Caco-2 (cell line): ENCODE measurements around the gene SLC16A10. TPM values are rescaled to one million over a fixed set of nuclear protein-coding genes. Genes with fewer than 3 reads are reported as not detected.

Experiments
- BruUV-seq: library from RNA; stranded (reverse); fragments of 400-500 nt; replicated peaks from 2 replicates; lab custom pipeline; 2021; lab: Mats Ljungman, UMichigan
- CTCF ChIA-PET: fragments of 300-600 bp; sonication (Branson Sonifier 250); formaldehyde crosslinking; loops from one replicate; lab custom pipeline; 2022; ENCODE audit warnings: antibody characterized with exemption; lab: Charles Lee
- POLR2A ChIA-PET: fragments of 300-600 bp; sonication (Branson Sonifier 250); formaldehyde crosslinking; loops from one replicate; lab custom pipeline; 2022; ENCODE audit warnings: antibody characterized with exemption; lab: Charles Lee
- DNase-seq, 2 experiments: peaks; one replicate each; pipeline versions ENCODE4 v3.0.0 to v3.0.0-alpha.2; 2020 to 2022
- H3K27me3 ChIP-seq: replicated peaks from 2 replicates; pipeline ENCODE4 v1.6.0; 2011; ENCODE audit warnings: low read length; ENCODE audit not compliant: control insufficient read depth, insufficient read depth
- H3K36me3 ChIP-seq: 2 replicates; pipeline ENCODE4 v1.5.1; 2011; ENCODE audit warnings: low read length; ENCODE audit not compliant: control insufficient read depth, insufficient read depth
- H3K4me1 ChIP-seq: fragments of 250-450 bp; sonication (Bioruptor Pico); 2 replicates; pipeline ENCODE4 v1.5.1; 2020; ENCODE audit warnings: mild to moderate bottlenecking
- H3K4me3 ChIP-seq: 2 replicates; pipeline ENCODE4 v1.5.1; 2011; ENCODE audit warnings: low read depth, mild to moderate bottlenecking, control low read depth, low read length
- H3K9me3 ChIP-seq: fragments of 250-450 bp; sonication (Bioruptor Pico); 2 replicates; pipeline ENCODE4 v1.5.1; 2020; ENCODE audit warnings: mild to moderate bottlenecking, moderate library complexity
- H3K27ac Mint-ChIP-seq: one replicate; pipeline ENCODE4 v1.8.0; 2022; ENCODE audit warnings: mixed read lengths; ENCODE audit not compliant: unreplicated experiment
- H3K27me3 Mint-ChIP-seq: one replicate; pipeline ENCODE4 v1.8.0; 2022; ENCODE audit warnings: mixed read lengths; ENCODE audit not compliant: insufficient read depth, unreplicated experiment
- H3K36me3 Mint-ChIP-seq: one replicate; pipeline ENCODE4 v1.8.0; 2022; ENCODE audit warnings: mild to moderate bottlenecking, mixed read lengths; ENCODE audit not compliant: insufficient read depth, unreplicated experiment
- H3K4me1 Mint-ChIP-seq: one replicate; pipeline ENCODE4 v1.8.0; 2022; ENCODE audit warnings: low read depth, mixed read lengths; ENCODE audit not compliant: unreplicated experiment
- H3K4me3 Mint-ChIP-seq: one replicate; pipeline ENCODE4 v1.8.0; 2022; ENCODE audit warnings: mild to moderate bottlenecking, moderate library complexity, mixed read lengths; ENCODE audit not compliant: unreplicated experiment
- H3K9me3 Mint-ChIP-seq: one replicate; pipeline ENCODE4 v1.8.0; 2022; ENCODE audit warnings: mixed read lengths; ENCODE audit not compliant: unreplicated experiment
- intact Hi-C: fragments of 100-400 bp; cut with micrococcal nuclease; formaldehyde crosslinking; loops from one replicate; pipeline ENCODE4 v1.10.0; 2022; ENCODE audit not compliant: unreplicated experiment
- total RNA-seq: library from RNA; stranded (reverse); gene quantifications from 2 replicates; pipeline ENCODE4 v1.2.3, GENCODE V29; 2022
- TF ChIP-seq, protein P1 (sequence below), 2 experiments: fragments of 200-600 bp in 1 of 2; IDR thresholded peaks; 1 replicate in 1 of 2; 2 replicates in 1 of 2; pipeline versions ENCODE4 v1.5.1 to v1.8.0; 2011 to 2022; ENCODE audit warnings: antibody characterized with exemption in 1 of 2, control low read depth in 1 of 2, inconsistent platforms in 1 of 2, low read depth in 1 of 2, low read length in 1 of 2, mild to moderate bottlenecking in 1 of 2, moderate library complexity in 1 of 2; ENCODE audit not compliant: insufficient read depth in 1 of 2, severe bottlenecking in 1 of 2, unreplicated experiment in 1 of 2

Gene SLC16A10
- total RNA-seq, 1 experiment from 2014 or later: 14.2 TPM

DNA sequence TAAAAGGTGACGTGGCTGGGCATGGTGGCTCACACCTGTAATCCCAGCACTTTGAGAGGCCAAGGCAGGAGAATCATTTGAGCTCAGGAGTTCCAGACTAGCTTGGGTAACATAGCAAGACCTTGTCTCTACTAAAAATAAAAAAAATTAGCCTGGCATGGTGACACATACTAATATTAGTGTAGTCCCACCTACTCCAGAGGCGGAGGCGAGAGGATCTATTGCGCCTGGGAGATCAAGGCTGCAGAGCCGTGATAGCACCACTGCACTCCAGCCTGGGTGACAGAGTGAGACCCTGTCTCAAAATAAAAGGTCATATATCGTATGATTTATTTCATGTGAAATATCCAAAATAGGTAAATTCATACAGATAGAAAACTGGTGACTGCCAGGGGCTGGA is 132.5 kb downstream of the SLC16A10 start:
- POLR2A ChIA-PET: no interaction called here
- Histone ChIP-seq H3K9me3 (no peaks in the 10 kb centered on the region), H3K4me1 (no peaks in the 10 kb centered on the region), H3K27me3 (no peaks in the 10 kb centered on the region), H3K4me3 (no peak overlapping the region), H3K36me3 (no peaks in the 10 kb centered on the region)
- H3K27ac Mint-ChIP-seq: no peak overlapping the region
- H3K36me3 Mint-ChIP-seq: no peaks in the 10 kb centered on the region
- no peak overlapping the region for H3K4me3 Mint-ChIP-seq
- intact Hi-C loops: no loop called here
- BruUV-seq: no TSS peak
- CTCF ChIA-PET: no interaction called here
- H3K9me3 Mint-ChIP-seq: no peaks in the 10 kb centered on the region
- TF ChIP-seq, protein P1, sequence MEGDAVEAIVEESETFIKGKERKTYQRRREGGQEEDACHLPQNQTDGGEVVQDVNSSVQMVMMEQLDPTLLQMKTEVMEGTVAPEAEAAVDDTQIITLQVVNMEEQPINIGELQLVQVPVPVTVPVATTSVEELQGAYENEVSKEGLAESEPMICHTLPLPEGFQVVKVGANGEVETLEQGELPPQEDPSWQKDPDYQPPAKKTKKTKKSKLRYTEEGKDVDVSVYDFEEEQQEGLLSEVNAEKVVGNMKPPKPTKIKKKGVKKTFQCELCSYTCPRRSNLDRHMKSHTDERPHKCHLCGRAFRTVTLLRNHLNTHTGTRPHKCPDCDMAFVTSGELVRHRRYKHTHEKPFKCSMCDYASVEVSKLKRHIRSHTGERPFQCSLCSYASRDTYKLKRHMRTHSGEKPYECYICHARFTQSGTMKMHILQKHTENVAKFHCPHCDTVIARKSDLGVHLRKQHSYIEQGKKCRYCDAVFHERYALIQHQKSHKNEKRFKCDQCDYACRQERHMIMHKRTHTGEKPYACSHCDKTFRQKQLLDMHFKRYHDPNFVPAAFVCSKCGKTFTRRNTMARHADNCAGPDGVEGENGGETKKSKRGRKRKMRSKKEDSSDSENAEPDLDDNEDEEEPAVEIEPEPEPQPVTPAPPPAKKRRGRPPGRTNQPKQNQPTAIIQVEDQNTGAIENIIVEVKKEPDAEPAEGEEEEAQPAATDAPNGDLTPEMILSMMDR (IDR thresholded peaks at IDR 0.05; ENCODE audit: insufficient read depth in 1 of 2, low read depth in 1 of 2, low read length in 1 of 2, severe bottlenecking in 1 of 2, unreplicated experiment in 1 of 2): no peak
- no peaks in the 10 kb centered on the region for H3K27me3 Mint-ChIP-seq
- H3K4me1 Mint-ChIP-seq: no peaks in the 10 kb centered on the region
- DNase-seq: no peak

DNA sequence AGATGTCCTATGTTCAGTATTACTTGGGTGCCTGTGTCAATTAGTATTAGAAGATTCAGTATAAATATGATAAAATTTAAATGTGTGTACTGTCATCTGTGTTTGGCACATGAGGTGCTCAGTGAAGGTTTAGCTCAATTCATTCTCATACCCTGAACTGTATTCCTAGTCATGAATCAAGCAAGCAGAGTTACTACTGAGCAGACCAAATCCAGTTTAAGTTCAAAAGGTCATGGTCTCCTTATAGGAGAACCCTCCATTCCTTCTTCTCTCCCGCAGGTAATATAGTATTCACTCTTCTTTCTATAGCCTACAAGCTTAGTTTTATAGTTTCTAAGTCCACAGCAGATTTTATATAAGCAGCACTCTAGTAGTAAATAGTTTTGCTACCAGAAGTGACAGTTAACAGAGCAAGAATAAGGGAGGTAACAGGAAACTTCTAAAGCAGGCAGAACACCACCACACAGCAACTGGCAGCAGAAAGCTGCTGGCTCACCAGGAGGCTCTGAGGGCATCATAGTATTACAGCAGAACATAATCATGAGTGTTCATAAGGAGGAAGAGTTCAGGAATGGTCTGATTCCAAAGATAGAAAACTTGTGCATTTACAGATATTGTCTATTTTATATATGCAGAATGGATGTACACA is 133.2 kb downstream of the SLC16A10 start:
- DNase-seq: no peak
- H3K9me3 ChIP-seq: no peaks in the 10 kb centered on the region
- Mint-ChIP-seq H3K4me3 (no peak overlapping the region), H3K27me3 (no peaks in the 10 kb centered on the region), H3K36me3 (no peaks in the 10 kb centered on the region), H3K9me3 (no peaks in the 10 kb centered on the region), H3K4me1 (no peaks in the 10 kb centered on the region), H3K27ac (no peak overlapping the region)
- ChIA-PET CTCF (no interaction called here), POLR2A (no interaction called here)
- H3K4me1 ChIP-seq: no peaks in the 10 kb centered on the region
- no peaks in the 10 kb centered on the region for H3K27me3 ChIP-seq
- intact Hi-C loops: no loop called here
- BruUV-seq: no TSS peak
- H3K4me3 ChIP-seq: no peak overlapping the region
- H3K36me3 ChIP-seq: no peaks in the 10 kb centered on the region
- TF ChIP-seq, protein P1 (IDR thresholded peaks at IDR 0.05; ENCODE audit: insufficient read depth in 1 of 2, low read depth in 1 of 2, low read length in 1 of 2, severe bottlenecking in 1 of 2, unreplicated experiment in 1 of 2): no peak

DNA sequence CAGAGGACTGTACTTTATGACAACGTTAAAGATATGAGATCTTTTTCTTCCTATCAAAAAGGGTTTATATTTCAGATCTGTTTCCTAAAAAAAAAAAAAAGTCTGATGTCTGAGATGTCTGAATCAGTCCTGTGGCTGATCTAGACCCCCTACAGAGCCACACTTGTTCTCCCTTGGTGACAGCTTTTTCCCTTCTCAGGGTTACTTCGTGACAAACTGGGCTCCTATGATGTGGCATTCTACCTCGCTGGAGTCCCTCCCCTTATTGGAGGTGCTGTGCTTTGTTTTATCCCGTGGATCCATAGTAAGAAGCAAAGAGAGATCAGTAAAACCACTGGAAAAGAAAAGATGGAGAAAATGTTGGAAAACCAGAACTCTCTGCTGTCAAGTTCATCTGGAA is 134.5 kb downstream of the SLC16A10 start:
- Histone ChIP-seq H3K4me3 (no peak overlapping the region), H3K36me3 (no peaks in the 10 kb centered on the region), H3K27me3 (no peaks in the 10 kb centered on the region), H3K9me3 (no peaks in the 10 kb centered on the region), H3K4me1 (no peaks in the 10 kb centered on the region)
- H3K4me1 Mint-ChIP-seq: no peaks in the 10 kb centered on the region
- H3K27ac Mint-ChIP-seq: no peak overlapping the region
- H3K4me3 Mint-ChIP-seq: no peak overlapping the region
- CTCF ChIA-PET: no interaction called here
- TF ChIP-seq, protein P1 (IDR thresholded peaks at IDR 0.05; ENCODE audit: insufficient read depth in 1 of 2, low read depth in 1 of 2, low read length in 1 of 2, severe bottlenecking in 1 of 2, unreplicated experiment in 1 of 2): no peak
- POLR2A ChIA-PET: no interaction called here
- H3K27me3 Mint-ChIP-seq: no peaks in the 10 kb centered on the region
- H3K36me3 Mint-ChIP-seq: no peaks in the 10 kb centered on the region
- no TSS peak for BruUV-seq
- no peaks in the 10 kb centered on the region for H3K9me3 Mint-ChIP-seq
- intact Hi-C loops: no loop called here
- no peak for DNase-seq
